ENCODE measurements around the gene DHCR24.
"Not testable (repeated sequence)": the region's sequence is repeated elsewhere in the genome, so short reads cannot be mapped to it uniquely, and the experiment has no call there.

The DHCR24 gene, protein sequence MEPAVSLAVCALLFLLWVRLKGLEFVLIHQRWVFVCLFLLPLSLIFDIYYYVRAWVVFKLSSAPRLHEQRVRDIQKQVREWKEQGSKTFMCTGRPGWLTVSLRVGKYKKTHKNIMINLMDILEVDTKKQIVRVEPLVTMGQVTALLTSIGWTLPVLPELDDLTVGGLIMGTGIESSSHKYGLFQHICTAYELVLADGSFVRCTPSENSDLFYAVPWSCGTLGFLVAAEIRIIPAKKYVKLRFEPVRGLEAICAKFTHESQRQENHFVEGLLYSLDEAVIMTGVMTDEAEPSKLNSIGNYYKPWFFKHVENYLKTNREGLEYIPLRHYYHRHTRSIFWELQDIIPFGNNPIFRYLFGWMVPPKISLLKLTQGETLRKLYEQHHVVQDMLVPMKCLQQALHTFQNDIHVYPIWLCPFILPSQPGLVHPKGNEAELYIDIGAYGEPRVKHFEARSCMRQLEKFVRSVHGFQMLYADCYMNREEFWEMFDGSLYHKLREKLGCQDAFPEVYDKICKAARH

DNA sequence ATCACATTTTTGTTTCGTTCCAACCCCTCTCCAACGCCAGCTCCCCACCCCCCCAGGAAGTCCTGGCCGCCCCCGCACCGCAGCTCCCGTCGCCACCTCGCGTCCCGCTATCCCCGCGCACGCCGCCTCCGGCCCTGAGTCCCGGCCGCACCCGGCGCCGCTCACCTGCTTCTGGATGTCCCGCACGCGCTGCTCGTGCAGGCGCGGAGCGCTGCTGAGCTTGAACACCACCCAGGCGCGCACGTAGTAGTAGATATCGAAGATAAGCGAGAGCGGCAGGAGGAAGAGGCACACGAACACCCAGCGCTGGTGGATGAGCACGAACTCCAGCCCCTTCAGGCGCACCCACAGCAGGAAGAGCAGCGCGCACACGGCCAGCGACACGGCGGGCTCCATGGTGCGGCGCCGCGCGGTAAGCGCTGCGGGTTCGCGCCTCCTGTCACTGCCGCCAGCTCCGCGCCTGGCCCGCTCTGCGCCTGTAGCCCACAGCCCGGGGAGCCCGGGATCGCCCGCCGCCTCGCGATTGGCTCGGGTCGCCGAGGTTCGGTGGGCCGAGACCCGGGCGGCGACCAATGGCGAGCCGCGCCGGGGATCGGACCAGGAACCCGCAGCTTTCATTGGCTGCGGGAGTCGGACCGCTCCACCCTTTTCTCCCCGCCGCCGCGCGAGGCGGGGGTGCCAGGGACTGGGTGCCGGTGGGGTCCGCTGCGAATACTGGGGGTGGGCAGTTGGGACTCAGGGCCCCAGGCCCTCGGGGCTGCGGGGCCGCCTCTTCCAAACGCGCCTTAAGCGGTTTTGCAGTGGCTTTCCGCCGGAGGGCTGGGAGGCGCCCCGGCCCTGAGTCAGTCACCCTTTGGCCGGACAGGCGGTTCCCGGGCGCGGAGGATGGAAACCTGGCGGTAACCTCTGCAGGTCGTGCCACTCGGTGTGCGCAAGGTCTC is at the start of gene DHCR24:
TSS of gene DHCR24 (minus strand) at position 472 of the 941 bp plus-strand sequence. CDS start at position 396, 76 bp downstream.
- peak; percentile 86 for DNase-seq

- no peak for DNase-seq
Observed at GRCh38 chr1:54936791-54937190, 49.8 kb upstream of the DHCR24 start.

- DNase-seq: no peak
Observed at GRCh38 chr1:54934869-54935268, 47.9 kb upstream of the DHCR24 start.

DNA sequence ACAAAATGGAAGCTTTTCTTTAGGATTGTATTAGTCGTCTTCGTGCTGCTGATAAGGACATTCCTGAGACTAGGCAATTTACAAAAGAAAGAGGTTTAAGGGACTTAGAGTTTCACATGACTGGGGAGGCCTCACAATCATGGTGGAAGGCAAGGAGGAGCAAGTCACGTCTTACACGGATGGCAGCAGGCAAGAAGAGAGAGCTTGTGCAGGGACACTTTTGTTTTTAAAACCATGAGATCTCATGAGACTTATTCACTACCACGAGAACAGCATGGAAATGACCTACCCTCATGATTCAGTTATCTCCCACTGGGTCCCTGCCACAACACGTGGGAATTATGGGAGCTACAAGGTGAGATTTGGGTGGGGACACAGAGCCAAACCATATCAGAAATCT is 47.1 kb upstream of the DHCR24 start:
- not testable (repeated sequence) for DNase-seq

DNA sequence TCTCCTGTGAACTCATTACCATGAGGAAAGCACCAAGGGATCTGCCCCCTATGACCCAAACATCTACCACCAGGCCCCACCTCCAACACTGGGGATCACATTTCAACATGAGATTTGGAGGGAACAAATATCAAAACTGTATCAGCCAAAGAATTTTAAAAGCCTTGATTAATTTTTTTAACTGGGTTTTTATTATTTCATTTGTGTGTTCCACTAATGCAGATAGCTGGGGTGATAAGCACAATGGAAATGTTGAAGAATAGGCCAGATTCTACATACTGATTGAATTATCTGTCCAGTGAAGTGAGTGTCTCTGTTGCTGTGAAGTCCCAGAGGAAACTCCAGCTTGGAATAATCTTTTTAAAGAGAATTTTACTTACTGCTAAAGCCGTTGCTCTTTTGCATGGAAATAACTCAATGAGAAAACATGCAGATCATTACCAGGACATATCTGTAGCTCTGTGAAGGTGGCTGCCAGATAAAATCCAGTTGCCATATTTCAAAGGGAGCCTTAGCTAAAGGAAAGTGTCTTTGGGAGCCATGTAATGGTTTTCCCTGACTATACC is 44.4 kb upstream of the DHCR24 start:
- no peak for DNase-seq

- no peak for DNase-seq
Observed at GRCh38 chr1:54929700-54930099, 42.7 kb upstream of the DHCR24 start.

DNA sequence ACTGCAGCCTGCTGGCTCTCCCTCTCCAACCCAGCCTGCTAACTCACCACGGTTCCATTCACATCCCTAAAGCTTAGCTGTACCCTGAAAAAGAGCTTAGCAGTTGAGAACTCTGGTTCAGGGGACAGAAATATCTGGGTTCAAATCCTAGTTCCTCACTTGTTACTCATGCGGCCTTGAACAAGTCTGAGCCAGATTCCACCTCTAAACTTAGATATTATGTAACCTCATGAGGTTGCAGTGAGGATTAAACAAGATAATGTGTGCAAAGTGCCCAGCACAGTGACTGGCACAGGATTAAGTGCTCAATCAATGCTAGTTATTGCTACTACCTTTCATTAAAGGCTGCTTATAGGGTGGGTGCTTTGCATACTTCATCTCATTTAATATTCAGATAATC is 41.3 kb upstream of the DHCR24 start:
- no peak for DNase-seq

- no peak for DNase-seq
Observed at GRCh38 chr1:54927472-54928240, 40.7 kb upstream of the DHCR24 start.

DNA sequence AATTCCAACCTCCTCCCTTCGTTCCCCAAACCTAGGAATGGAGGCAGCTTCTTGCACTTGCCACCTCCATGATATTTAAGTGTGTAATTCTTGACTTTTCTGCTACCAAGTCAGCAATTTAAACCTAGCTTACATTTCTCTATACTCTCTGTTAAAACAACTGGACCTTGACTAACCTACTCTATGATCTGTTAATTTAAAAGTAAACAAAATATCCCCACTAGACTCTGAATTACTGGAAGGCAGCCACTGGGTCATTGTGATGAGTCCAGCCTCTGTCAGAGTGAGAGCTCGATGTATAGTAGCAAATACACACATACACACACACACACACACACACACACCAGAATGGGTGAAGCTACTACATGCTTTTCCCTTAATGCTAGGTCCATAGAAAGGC is 40.0 kb upstream of the DHCR24 start:
- no peak for DNase-seq

- DNase-seq: no peak
Observed at GRCh38 chr1:54922921-54923421, 36.0 kb upstream of the DHCR24 start.

- DNase-seq: no peak
Observed at GRCh38 chr1:54922040-54922761, 35.2 kb upstream of the DHCR24 start.

DNA sequence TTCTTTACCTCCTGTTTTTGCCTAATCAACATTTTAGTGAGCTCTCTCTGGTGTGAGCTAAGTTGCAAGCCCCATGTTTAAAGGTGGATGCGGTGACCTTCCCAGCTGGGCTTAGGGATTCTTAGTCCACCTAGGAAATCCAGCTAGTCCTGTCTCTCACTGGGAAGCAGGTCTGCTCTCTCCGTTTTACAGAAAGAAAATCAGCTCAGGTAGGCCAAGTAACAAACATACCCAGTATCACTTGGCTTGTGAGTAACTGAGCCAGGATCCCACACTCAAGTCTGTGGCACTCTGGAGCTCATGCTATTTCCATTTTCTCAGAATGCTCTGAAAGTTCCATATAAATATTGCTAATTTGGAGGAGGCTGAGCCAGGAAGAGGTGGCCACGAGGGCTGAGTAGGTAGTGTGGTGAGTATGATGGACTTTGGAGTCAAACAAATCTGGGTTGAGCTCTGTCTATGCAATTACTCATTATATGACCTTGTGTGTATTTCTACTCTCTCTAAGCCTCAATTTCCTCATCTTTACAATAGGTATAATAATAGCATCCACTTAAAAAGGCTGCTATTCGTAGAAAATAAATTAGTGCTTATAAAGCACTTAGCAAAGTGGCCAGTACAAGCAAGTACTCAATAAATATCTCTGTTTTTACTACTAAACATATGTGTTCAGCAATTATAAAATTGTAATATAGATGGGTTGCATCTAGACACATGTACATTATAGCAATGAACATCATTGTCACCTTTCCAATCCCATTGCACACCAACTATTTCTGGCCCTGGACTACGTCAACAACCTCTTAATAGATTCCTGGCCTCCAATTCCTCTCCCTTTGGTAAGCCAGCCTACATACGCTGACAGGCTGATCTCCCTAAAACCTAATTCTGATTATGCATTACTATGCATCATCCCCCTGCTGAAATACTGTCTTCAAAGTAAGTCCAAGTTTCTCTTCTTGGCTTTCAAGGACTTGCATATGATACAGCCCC is 32.7 kb upstream of the DHCR24 start:
- no peak for DNase-seq

GRCh38 chr1:54911076-54911475 is 24.1 kb upstream of the DHCR24 start:
- not testable (repeated sequence) for DNase-seq

DNA sequence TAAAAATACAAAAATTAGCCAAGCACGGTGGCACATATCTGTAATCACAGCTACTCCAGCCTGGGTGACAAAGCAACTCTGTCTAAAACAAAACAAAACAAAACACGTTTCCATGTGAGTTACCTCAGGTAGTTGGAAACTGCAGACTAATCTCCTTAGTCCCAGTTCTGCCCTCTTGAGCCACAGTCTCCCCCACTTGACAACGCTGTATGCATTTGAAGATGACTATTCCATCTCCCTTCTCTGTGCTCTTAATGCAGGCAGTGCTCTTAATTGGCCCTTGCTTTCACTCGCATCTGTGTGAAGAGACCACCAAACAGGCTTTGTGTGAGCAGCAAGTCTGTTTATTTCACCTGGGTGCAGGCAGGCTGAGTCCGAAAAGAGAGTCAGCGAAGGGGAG is 19.6 kb upstream of the DHCR24 start:
- no peak for DNase-seq

GRCh38 chr1:54904476-54905048 is 17.6 kb upstream of the DHCR24 start:
- no peak for DNase-seq

DNA sequence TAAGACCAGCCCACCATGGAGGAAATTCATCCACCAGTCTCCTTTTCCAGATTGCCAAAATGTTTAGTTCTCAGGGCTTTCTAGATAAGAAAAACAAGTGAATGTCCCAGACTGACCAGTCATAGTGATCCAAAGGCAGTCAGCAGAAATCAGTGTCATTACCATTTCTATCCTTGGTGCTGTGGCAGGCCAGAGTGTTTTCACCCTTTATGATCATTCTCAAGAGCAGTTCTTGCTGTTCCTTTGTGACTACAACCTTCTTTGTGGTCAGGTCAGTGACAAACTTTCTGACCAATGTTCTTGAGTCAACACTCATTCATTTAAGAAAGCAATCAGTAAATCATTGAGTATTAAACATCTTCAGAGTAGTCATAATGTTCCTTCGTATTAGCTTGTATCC is 7.3 kb upstream of the DHCR24 start:
- DNase-seq: no peak

DNA sequence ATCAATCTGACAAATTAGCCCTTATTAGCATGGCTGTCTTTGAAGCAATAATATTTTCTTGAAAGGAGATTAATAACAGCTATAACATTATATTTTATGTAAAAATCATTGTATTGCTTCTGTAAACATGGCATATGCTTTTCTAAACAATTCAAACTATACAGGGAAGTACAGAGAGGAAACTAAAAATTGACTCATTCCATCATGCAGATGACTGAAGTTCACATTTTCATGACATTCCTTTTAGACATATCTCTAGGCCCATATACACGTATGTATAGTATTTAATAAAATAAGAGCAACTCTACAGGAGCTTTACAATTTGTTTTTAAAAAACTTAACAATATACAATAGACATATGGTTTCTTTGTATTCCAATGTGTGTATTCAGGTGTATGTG is 5.6 kb upstream of the DHCR24 start:
- DNase-seq: no peak

DNA sequence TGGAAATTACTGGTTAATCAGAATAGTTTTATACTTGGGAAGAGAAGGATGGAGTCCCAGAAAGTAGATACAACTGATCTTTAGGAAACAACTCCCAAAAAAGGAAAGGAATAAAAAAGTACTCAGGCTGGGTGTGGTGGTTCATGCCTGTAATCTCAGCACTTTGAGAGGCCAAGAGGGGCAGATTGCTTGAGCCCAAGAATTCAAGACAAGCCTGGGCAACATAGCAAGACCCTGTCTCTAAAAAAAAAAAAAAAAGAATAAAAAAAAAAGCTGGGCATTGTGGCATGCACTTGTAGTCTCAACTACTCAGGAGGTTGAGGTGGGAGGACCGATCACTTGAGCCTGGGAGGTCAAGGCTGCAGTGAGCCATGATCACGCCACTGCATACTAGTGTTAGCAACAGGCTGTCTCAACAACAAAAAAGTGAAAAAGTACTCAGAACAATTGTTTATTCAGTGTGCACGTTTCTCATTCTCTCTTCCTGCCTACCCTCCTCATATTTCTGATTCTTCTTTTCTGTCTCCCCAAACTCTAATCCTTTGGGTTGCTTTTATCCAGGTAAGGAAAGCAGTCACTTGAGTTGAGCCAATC is 2.2 kb upstream of the DHCR24 start:
- no peak for DNase-seq

GRCh38 chr1:54888080-54888733 is 1.2 kb upstream of the DHCR24 start:
- DNase-seq: no peak
